Measurements from ENCODE around the gene PHEX.

PHEX gene

GRCh38 chrX:22135994-22136684 lies 104.0 kb downstream of the PHEX start:
- H3K79me1 ChIP-seq (replicated peaks; ENCODE audit: low read length, poor library complexity, severe bottlenecking), result no peaks in the 10 kb centered on the region
- H2BK5ac ChIP-seq (ENCODE audit: low read depth, low read length, poor library complexity, severe bottlenecking), result peak overlapping the region; percentile 91
- no peak overlapping the region for H2BK120ac ChIP-seq (ENCODE audit: low read depth, low read length)
- no peak overlapping the region for H4K8ac ChIP-seq (ENCODE audit: low read length)
- peak overlapping the region; percentile 92 for H3K27ac ChIP-seq (ENCODE audit: low read length, poor library complexity, severe bottlenecking)
- peak overlapping the region; percentile 68 for H4K91ac ChIP-seq (ENCODE audit: low read length)
- H2AK5ac ChIP-seq (ENCODE audit: low read length, severe bottlenecking), result no peak overlapping the region
- no peaks in the 10 kb centered on the region for H3K9me3 ChIP-seq (ENCODE audit: control insufficient read depth, low read length)
- H2BK15ac ChIP-seq (ENCODE audit: low read depth, poor library complexity, severe bottlenecking), result no peak overlapping the region
- no peak overlapping the region for H2AFZ ChIP-seq (ENCODE audit: low read depth, low read length)
- H3K27me3 ChIP-seq (ENCODE audit: control insufficient read depth in 1 of 2, insufficient read depth in 1 of 2, low read length in 2 of 2), result peaks cover 0 to 12% of the 10 kb centered on the region in 2 experiments
- H3K9ac ChIP-seq (ENCODE audit: low read length), result peak overlapping the region; percentile 72
- peak overlapping the region in 1 of 2 experiments; percentile 58 for H3K4ac ChIP-seq (ENCODE audit: low read depth in 1 of 2, low read length in 2 of 2)
- H3K14ac ChIP-seq (ENCODE audit: low read length in 2 of 2), result no peak overlapping the region
- DNase-seq, result peak; percentile 64
- WGBS, result 51% methylated on average over 4 of the region's 11 CpGs
- peaks cover 4% of the 10 kb centered on the region for H3K4me1 ChIP-seq (ENCODE audit: control insufficient read depth, insufficient read depth, low read depth, low read length)
- peak overlapping the region in 1 of 2 experiments; percentile 11 for H2BK12ac ChIP-seq (ENCODE audit: low read length in 2 of 2)
- H3K18ac ChIP-seq (ENCODE audit: low read depth in 1 of 2, low read length in 2 of 2), result peak overlapping the region; percentile 54 to 61
- no peak overlapping the region for H3K4me2 ChIP-seq (ENCODE audit: low read length, poor library complexity, severe bottlenecking)
- peaks cover 0 to 3% of the 10 kb centered on the region in 2 experiments for H3K36me3 ChIP-seq (ENCODE audit: control insufficient read depth in 1 of 2, insufficient read depth in 2 of 2, low read depth in 1 of 2, low read length in 2 of 2)
- no peak overlapping the region for H3K23ac ChIP-seq (ENCODE audit: low read length in 2 of 2)
- H3K4me3 ChIP-seq (ENCODE audit: insufficient read depth in 1 of 2, low read depth in 1 of 2, low read length in 2 of 2), result peak overlapping the region in 1 of 2 experiments; percentile 40

DNA sequence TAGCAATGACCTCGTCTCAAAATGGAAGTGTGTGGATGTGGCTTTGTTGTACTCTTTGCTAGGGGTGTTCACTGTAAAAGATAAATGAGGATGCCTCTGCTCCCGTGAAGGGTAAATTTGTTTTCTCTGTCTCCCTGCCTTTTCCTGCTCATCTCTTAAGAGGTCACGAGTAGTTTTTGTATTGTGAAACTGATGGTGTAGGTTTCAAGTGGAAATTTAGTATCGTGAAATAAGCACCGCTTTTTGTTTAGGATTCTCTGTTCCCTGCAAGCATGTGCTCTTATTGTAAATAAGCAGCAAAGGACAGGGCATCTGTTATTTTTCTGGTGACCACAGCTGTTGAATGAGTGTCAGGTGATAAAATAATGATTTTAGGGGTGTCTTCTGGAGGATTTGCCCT lies 104.6 kb downstream of the PHEX start:
- H2AFZ ChIP-seq (ENCODE audit: low read depth, low read length), result no peak overlapping the region
- 31% methylated on average over 4 of the region's 5 CpGs for WGBS
- H2BK5ac ChIP-seq (ENCODE audit: low read depth, low read length, poor library complexity, severe bottlenecking), result no peak overlapping the region
- H2BK15ac ChIP-seq (ENCODE audit: low read depth, poor library complexity, severe bottlenecking), result no peak overlapping the region
- DNase-seq, result peak; percentile 48
- peaks cover 0 to 10% of the 10 kb centered on the region in 2 experiments for H3K27me3 ChIP-seq (ENCODE audit: control insufficient read depth in 1 of 2, insufficient read depth in 1 of 2, low read length in 2 of 2)
- H3K4me2 ChIP-seq (ENCODE audit: low read length, poor library complexity, severe bottlenecking), result no peak overlapping the region
- no peak overlapping the region for H3K14ac ChIP-seq (ENCODE audit: low read length in 2 of 2)
- peaks cover 0 to 3% of the 10 kb centered on the region in 2 experiments for H3K36me3 ChIP-seq (ENCODE audit: control insufficient read depth in 1 of 2, insufficient read depth in 2 of 2, low read depth in 1 of 2, low read length in 2 of 2)
- no peak overlapping the region for H2AK5ac ChIP-seq (ENCODE audit: low read length, severe bottlenecking)
- H3K9ac ChIP-seq (ENCODE audit: low read length), result peak overlapping the region; percentile 72
- H3K9me3 ChIP-seq (ENCODE audit: control insufficient read depth, low read length), result no peaks in the 10 kb centered on the region
- peak overlapping the region; percentile 54 to 61 for H3K18ac ChIP-seq (ENCODE audit: low read depth in 1 of 2, low read length in 2 of 2)
- peak overlapping the region in 1 of 2 experiments; percentile 11 for H2BK12ac ChIP-seq (ENCODE audit: low read length in 2 of 2)
- peaks cover 4% of the 10 kb centered on the region for H3K4me1 ChIP-seq (ENCODE audit: control insufficient read depth, insufficient read depth, low read depth, low read length)
- peak overlapping the region; percentile 62 for H3K27ac ChIP-seq (ENCODE audit: low read length, poor library complexity, severe bottlenecking)
- no peak overlapping the region for H4K91ac ChIP-seq (ENCODE audit: low read length)
- H3K23ac ChIP-seq (ENCODE audit: low read length in 2 of 2), result no peak overlapping the region
- H3K4ac ChIP-seq (ENCODE audit: low read depth in 1 of 2, low read length in 2 of 2), result peak overlapping the region in 1 of 2 experiments; percentile 58
- H3K4me3 ChIP-seq (ENCODE audit: insufficient read depth in 1 of 2, low read depth in 1 of 2, low read length in 2 of 2), result peak overlapping the region in 1 of 2 experiments; percentile 40
- H4K8ac ChIP-seq (ENCODE audit: low read length), result no peak overlapping the region
- H3K79me1 ChIP-seq (replicated peaks; ENCODE audit: low read length, poor library complexity, severe bottlenecking), result no peaks in the 10 kb centered on the region
- no peak overlapping the region for H2BK120ac ChIP-seq (ENCODE audit: low read depth, low read length)

GRCh38 chrX:22139822-22140221 lies 107.7 kb downstream of the PHEX start:
- no peak overlapping the region for H3K23ac ChIP-seq (ENCODE audit: low read length in 2 of 2)
- peaks cover 0 to 3% of the 10 kb centered on the region in 2 experiments for H3K36me3 ChIP-seq (ENCODE audit: control insufficient read depth in 1 of 2, insufficient read depth in 2 of 2, low read depth in 1 of 2, low read length in 2 of 2)
- H2BK120ac ChIP-seq (ENCODE audit: low read depth, low read length), result no peak overlapping the region
- H3K18ac ChIP-seq (ENCODE audit: low read depth in 1 of 2, low read length in 2 of 2), result no peak overlapping the region
- WGBS, result no CpG with 5 or more reads among the region's 1 CpG
- H3K4ac ChIP-seq (ENCODE audit: low read depth in 1 of 2, low read length in 2 of 2), result no peak overlapping the region
- DNase-seq, result no peak
- no peak overlapping the region for H3K14ac ChIP-seq (ENCODE audit: low read length in 2 of 2)
- H3K4me3 ChIP-seq (ENCODE audit: insufficient read depth in 1 of 2, low read depth in 1 of 2, low read length in 2 of 2), result no peak overlapping the region
- H2AFZ ChIP-seq (ENCODE audit: low read depth, low read length), result no peak overlapping the region
- H3K4me2 ChIP-seq (ENCODE audit: low read length, poor library complexity, severe bottlenecking), result no peak overlapping the region
- peaks cover 4% of the 10 kb centered on the region for H3K4me1 ChIP-seq (ENCODE audit: control insufficient read depth, insufficient read depth, low read depth, low read length)
- H4K8ac ChIP-seq (ENCODE audit: low read length), result no peak overlapping the region
- H4K91ac ChIP-seq (ENCODE audit: low read length), result no peak overlapping the region
- H2BK15ac ChIP-seq (ENCODE audit: low read depth, poor library complexity, severe bottlenecking), result no peak overlapping the region
- no peak overlapping the region for H2BK5ac ChIP-seq (ENCODE audit: low read depth, low read length, poor library complexity, severe bottlenecking)
- H3K27me3 ChIP-seq (ENCODE audit: control insufficient read depth in 1 of 2, insufficient read depth in 1 of 2, low read length in 2 of 2), result no peaks in the 10 kb centered on the region
- H3K27ac ChIP-seq (ENCODE audit: low read length, poor library complexity, severe bottlenecking), result no peak overlapping the region
- H3K9ac ChIP-seq (ENCODE audit: low read length), result no peak overlapping the region
- no peak overlapping the region for H2AK5ac ChIP-seq (ENCODE audit: low read length, severe bottlenecking)
- no peaks in the 10 kb centered on the region for H3K9me3 ChIP-seq (ENCODE audit: control insufficient read depth, low read length)
- no peak overlapping the region for H2BK12ac ChIP-seq (ENCODE audit: low read length in 2 of 2)
- no peaks in the 10 kb centered on the region for H3K79me1 ChIP-seq (replicated peaks; ENCODE audit: low read length, poor library complexity, severe bottlenecking)

DNA sequence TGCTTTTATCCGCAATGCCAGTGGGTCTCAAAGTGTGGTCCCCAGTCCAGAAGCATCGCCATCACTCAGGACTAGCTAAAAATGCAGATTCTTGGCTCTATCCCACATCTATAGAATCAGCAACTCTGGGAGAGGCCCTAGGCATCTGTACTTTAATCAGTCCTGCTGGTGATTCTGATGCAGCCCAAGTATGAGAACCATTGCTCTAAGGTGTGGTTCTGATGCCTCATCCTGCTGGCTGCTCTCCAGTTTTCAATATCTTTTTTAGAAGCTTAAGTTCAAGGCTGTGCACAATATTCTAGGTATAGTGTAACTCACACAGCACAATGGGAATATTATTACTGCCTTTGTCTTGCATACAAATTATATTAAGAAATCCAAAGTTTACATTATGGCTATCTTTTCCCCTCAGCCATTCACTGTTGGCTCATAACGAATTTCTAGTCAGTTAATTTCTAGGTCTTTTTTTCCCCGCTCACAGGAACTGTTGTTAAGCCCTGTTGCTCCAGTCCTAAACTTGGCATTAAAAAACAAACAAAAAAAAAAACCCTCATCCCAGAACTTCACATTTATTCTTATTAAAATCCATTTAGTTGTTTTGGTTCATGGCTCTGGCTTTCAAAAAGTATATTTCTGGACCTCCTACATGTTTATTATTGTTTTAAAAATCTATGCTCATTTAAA lies 109.1 kb downstream of the PHEX start:
- DNase-seq, result no peak
- no peak overlapping the region for H3K4me3 ChIP-seq (ENCODE audit: insufficient read depth in 1 of 2, low read depth in 1 of 2, low read length in 2 of 2)
- H2AFZ ChIP-seq (ENCODE audit: low read depth, low read length), result no peak overlapping the region
- 90% methylated on average over 4 of the region's 4 CpGs for WGBS
- no peak overlapping the region for H2BK12ac ChIP-seq (ENCODE audit: low read length in 2 of 2)
- H3K4ac ChIP-seq (ENCODE audit: low read depth in 1 of 2, low read length in 2 of 2), result no peak overlapping the region
- no peak overlapping the region for H3K27ac ChIP-seq (ENCODE audit: low read length, poor library complexity, severe bottlenecking)
- peaks cover 0 to 3% of the 10 kb centered on the region in 2 experiments for H3K36me3 ChIP-seq (ENCODE audit: control insufficient read depth in 1 of 2, insufficient read depth in 2 of 2, low read depth in 1 of 2, low read length in 2 of 2)
- H3K27me3 ChIP-seq (ENCODE audit: control insufficient read depth in 1 of 2, insufficient read depth in 1 of 2, low read length in 2 of 2), result no peaks in the 10 kb centered on the region
- no peak overlapping the region for H2BK120ac ChIP-seq (ENCODE audit: low read depth, low read length)
- no peaks in the 10 kb centered on the region for H3K4me1 ChIP-seq (ENCODE audit: control insufficient read depth, insufficient read depth, low read depth, low read length)
- H3K14ac ChIP-seq (ENCODE audit: low read length in 2 of 2), result no peak overlapping the region
- no peak overlapping the region for H2BK15ac ChIP-seq (ENCODE audit: low read depth, poor library complexity, severe bottlenecking)
- H3K79me1 ChIP-seq (replicated peaks; ENCODE audit: low read length, poor library complexity, severe bottlenecking), result no peaks in the 10 kb centered on the region
- H3K4me2 ChIP-seq (ENCODE audit: low read length, poor library complexity, severe bottlenecking), result no peak overlapping the region
- no peak overlapping the region for H2AK5ac ChIP-seq (ENCODE audit: low read length, severe bottlenecking)
- no peak overlapping the region for H2BK5ac ChIP-seq (ENCODE audit: low read depth, low read length, poor library complexity, severe bottlenecking)
- H3K23ac ChIP-seq (ENCODE audit: low read length in 2 of 2), result no peak overlapping the region
- no peak overlapping the region for H4K8ac ChIP-seq (ENCODE audit: low read length)
- H3K9me3 ChIP-seq (ENCODE audit: control insufficient read depth, low read length), result no peaks in the 10 kb centered on the region
- no peak overlapping the region for H3K9ac ChIP-seq (ENCODE audit: low read length)
- H4K91ac ChIP-seq (ENCODE audit: low read length), result no peak overlapping the region
- H3K18ac ChIP-seq (ENCODE audit: low read depth in 1 of 2, low read length in 2 of 2), result no peak overlapping the region
